ENCODE measurements around the gene TACR1.
"Not testable (repeated sequence)": the region's sequence is repeated elsewhere in the genome, so short reads cannot be mapped to it uniquely, and the experiment has no call there.

TACR1 gene

DNA sequence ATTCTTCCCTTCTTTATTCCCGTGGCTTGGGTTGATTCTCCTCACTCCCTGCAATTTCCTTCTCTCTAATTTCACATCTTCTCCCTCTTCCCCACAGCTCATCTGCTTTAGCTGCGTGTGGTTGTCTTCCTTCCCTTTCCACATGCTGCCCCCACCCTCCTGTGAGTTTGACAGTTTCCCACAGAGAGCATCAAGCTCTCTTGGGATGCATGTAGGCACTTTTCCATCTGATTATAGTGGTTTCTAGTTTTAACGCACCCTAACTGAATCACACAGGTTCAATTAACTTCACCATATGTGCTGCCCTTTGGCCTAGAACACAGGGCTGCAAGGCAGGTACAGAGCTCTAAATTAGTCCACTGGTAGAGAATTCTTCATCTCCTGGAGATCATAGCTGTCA lies 110.5 kb downstream of the TACR1 start:
- DNase-seq = no peak

DNA sequence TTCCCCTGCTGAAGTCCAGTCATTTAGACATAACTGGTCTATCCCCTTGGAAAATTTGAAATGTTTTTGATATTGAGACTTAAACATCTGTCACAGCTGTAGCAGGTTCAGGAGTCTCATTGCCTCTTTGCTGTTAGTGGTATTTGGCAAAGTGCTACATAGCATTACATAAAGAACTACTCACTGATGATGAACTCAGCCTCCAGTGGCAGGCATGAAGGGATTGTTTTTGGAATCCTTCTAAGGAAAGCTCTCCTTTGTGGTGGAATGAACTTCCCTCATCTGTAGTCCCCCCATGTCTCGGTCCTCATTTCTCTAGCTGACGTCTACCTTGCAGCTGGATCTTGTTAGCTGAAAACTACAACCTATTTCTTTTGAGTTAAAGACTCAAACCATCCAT lies 111.6 kb downstream of the TACR1 start:
- DNase-seq = no peak

DNA sequence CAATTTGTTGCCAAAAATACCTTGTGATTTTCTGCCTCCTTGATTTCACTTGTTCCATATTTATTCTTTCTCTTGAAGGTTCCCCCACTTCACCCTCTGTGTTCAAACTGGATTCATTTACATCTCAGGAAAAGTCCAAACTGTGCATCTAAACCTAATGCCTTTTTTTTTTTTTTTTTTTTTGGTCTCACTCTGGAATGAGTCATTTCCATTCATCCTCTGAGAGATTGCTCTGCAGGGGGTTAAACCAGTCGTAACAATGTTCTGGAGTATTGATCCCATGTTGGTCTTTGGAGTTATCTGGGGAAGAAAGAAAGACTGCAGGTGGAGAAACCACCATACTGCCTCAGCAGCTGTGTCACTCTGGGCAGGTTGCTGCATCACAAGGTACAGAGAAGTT lies 119.7 kb downstream of the TACR1 start:
- no peak for DNase-seq

DNA sequence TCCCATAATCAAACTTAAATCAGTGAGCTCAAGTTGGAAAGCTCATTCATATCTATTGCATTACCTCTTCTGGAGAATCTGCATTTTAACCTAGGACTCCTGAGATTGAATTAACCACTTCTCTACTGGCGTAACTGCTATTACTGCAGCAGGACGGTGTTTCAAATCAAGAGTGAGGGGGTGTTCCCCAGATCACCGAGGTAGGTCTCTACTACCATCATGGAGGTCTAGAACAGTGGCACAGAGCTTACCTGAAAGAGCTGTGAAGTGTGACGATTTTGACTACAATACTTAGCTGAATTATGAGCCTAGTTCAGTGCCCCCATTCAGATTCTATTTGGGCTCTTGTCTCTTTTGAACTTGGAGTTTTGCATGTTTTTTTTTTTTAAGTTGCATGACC lies 121.4 kb downstream of the TACR1 start:
- DNase-seq = no peak

GRCh38 chr2:75076088-75076487 lies 123.2 kb downstream of the TACR1 start:
- DNase-seq = no peak

DNA sequence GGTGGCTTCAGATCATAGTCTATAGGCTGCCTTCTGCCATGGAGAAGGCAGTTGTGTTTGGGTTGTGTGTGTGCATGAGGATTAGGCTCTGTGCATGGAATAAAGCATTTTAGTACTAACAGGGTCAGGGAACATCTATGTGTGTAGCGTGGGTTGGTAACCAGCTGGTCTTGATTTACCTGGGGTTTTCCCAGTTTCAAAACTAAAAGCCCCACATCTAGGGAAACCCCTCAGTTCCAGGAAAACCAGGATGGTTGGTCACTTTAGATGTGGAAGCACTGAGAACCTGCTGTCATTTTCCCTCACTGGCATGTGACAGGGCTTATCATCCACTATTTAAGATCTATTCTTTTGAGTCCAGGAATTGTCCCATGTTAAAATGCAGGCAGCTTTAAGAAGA lies 124.6 kb downstream of the TACR1 start:
- DNase-seq = no peak

GRCh38 chr2:75074228-75074627 lies 125.1 kb downstream of the TACR1 start:
- no peak for DNase-seq

GRCh38 chr2:75071766-75072165 lies 127.6 kb downstream of the TACR1 start:
- DNase-seq = no peak

- no peak for DNase-seq
These were observed 130.8 kb downstream of the TACR1 start for GRCh38 chr2:75068546-75068945.

GRCh38 chr2:75067506-75067905 lies 131.8 kb downstream of the TACR1 start:
- no peak for DNase-seq

- no peak for DNase-seq
These were observed 133.0 kb downstream of the TACR1 start for GRCh38 chr2:75066121-75066902.

DNA sequence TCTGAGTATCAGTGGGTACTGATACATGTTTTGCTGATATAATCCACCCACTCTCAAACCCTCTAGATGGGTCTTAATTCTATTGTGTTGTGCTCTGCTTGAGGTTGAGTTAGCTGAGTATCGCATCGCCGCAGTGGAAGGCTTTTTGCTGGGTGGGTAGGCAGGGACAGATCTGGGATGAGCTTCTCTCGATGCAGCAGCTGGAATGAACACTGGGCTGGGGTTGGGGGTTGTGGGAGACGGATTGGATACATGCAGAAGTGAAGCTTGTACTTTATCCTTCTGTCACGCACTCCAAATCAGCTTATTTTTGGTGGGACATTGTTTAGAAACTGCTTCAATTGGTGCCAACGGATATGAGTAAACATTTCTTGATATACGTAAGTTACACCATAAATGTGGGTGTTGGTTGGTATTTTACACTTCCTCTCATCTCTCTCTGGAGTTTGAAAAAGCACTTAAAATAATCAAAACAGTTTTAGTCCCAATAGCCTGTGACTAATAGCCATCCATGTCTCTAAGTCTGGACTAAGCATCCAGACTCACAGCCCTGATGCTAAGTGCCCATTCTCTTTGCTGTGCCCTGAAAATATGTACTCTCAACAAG lies 133.8 kb downstream of the TACR1 start:
- peak in 1 of 56 donors; percentile 0 for DNase-seq

GRCh38 chr2:75064691-75065396 lies 134.5 kb downstream of the TACR1 start:
- peak in 24 of 56 donors; percentile 1 to 57 (median 10) for DNase-seq

- DNase-seq = no peak
These were observed 135.4 kb downstream of the TACR1 start for GRCh38 chr2:75063906-75064305.

GRCh38 chr2:75058427-75058826 lies 140.9 kb downstream of the TACR1 start:
- no peak for DNase-seq

DNA sequence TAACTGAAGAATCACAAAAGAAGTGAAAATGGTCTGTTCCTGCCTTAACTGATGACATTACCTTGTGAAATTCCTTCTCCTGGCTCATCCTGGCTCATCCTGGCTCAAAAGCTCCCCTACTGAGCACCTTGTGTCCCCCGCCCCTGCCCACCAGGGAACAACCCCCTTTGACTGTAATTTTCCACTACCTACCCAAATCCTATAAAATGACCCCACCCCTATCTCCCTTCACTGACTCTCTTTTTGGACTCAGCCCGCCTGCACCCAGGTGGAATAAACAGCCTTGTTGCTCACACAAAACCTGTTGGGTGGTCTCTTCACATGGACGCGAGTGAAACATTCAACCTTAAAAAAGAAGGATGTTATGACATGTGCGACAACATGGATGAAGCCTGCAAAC lies 142.2 kb downstream of the TACR1 start:
- DNase-seq = not testable (repeated sequence)

DNA sequence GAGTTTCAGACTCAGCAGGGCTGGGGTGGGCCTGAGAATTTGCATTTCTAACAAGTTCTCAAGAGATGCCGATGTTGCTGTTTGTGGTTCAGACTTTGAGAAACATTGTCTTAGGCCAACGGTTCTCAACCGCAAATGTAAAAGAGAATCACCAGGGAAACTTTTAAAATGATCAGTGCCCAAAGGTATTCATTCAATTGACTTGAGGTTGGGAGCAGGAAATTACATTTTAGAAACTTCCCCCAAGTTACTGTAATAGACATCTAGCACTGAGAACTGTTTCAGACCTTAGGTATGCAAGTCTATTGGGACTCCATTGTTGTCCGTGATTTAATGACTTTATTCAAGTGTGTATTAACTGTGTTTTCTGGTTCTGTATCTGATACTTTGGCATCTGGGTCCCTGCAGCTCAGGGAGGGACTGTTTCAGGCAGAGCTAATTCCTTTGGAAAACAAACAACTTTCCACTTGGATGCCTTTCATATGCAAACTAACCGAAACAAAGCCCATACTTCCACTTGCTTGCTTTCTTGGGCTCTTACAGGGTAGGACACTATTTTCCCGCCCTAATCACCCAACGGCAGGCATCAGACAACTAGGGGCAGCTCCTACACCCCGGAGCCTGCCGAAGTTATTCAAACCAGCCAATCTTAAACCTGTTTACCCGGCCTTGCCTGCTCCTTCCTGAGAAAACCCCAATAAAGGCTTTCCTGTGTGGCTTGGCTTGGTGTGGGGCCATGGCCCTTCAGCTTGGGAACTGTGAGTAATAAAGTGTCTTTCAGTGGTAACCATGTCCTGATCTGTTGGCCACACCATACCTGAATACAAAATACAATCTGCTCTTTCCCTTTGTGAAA lies 143.3 kb downstream of the TACR1 start:
- no peak for DNase-seq

- DNase-seq = no peak
These were observed 144.0 kb downstream of the TACR1 start for GRCh38 chr2:75055142-75055819.

- DNase-seq = no peak
These were observed 145.0 kb downstream of the TACR1 start for GRCh38 chr2:75054296-75054695.

GRCh38 chr2:75053484-75054112 lies 145.7 kb downstream of the TACR1 start:
- DNase-seq = no peak
